GM18909 (cell line): ENCODE results near the gene ZMYND8.
"Not testable (repeated sequence)": the region's sequence is repeated elsewhere in the genome, so short reads cannot be mapped to it uniquely, and the experiment has no call there.

ENCODE experiments used
- ATAC-seq: cut with Tn5 transposase; IDR thresholded peaks from one replicate; pipeline ENCODE4 v1.9.1; 2021; ENCODE audit warnings: mild to moderate bottlenecking; ENCODE audit not compliant: unreplicated experiment, poor library complexity

ZMYND8 gene

GRCh38 chr20:47314647-47315338 lies 41.7 kb downstream of the ZMYND8 start:
- no peak for ATAC-seq

DNA sequence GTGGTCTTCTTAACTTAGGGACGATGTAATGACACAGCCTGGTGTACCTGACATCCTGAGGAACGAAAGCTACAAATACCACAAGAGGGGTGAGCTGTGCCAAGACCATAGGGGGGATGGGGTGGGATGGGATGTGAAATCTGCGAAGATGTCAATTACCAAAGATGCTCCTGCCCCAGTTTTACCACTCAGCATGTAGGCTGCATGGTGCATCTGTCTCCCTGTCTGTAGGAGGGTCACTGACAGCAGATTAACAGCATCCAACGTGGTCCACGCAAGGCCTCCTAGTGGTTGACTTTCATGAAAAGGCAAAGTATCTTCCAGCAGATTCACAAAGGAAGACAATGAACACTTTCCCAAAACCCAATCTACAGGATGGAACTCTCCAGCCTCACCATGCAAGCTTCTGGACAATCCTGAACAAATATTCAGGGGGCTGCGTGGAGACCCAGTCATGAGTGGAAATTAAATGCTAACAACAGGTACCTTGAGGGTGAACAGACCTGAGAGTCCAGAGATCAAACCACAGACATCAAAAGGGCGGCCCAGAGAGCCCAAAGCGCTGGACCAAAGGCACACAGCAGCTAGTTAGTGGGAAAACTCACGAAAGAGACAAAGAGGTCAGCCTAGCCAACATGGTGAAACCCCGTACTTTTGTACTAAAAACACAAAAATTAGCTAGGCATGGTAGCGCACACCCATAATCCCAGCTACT lies 44.4 kb downstream of the ZMYND8 start:
- no peak for ATAC-seq

DNA sequence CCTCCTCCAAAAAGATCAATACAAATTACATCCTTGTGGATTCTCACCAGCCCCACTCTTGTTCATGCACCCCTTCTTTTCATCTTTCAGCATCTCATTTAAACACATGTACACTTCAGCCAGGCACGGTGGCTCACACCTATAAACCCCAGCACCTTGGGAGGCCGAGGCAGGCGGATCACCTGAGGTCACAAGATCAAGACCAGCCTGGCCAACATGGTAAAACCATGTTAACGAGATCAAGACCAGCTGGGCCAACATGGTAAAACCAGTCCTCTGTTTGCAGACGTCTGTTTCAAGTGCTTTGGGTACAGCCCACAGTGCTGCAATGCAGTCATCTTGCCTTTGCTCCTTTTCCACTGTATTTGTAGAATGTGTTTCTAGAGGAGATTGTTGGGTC lies 45.3 kb downstream of the ZMYND8 start:
- ATAC-seq: no peak

DNA sequence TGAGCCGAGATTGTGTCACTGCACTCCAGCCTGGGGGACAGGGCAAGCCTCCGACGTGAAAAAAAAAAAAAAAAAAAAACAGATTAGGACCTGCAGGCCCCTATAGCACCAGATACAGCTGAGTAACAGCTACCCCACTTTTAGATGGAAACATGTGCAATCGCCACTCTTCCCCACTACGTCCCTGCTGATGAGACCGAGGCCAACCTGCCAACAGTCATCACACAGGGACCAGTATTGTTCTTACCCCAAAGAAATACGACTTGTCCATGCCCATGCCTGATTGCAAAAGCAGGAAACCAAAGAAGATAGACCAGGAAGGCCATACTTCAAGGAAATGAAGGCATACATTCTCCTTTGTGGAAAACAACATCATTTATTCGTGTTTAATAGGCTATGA lies 45.8 kb downstream of the ZMYND8 start:
- no peak for ATAC-seq

GRCh38 chr20:47309806-47310426 lies 46.6 kb downstream of the ZMYND8 start:
- ATAC-seq: no peak

- ATAC-seq: no peak
Measured at GRCh38 chr20:47309394-47309793, 47.1 kb downstream of the ZMYND8 start.

GRCh38 chr20:47307569-47307968 lies 48.9 kb downstream of the ZMYND8 start:
- not testable (repeated sequence) for ATAC-seq

DNA sequence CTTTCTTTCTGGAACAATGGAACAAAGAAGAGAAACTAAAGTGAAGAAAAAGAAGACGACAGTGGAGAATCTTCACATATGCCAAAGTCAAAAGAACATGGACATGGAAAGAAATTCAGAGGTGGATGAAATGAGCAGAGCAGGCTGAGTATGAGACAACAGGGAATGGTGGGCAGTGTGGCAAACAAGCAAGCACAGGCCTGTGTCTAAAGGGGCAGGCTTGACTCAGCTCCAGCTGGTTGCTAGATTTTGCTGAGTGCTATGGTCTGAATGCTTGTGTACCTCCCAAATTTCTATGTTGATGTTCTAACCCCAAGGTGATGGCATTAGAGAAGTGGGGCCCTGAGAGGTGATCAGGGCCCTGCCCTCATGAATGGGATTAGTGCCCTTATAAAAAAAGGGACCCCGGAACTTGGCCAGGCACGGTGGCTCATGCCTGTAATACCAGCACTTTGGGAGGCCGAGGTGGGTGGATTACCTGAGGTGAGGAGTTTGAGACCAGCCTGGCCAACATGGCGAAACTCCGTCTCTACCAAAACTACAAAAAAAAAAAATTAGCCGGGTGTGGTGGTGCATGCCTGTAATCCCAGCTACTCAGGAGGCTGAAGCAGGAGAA lies 49.6 kb downstream of the ZMYND8 start:
- no peak for ATAC-seq

DNA sequence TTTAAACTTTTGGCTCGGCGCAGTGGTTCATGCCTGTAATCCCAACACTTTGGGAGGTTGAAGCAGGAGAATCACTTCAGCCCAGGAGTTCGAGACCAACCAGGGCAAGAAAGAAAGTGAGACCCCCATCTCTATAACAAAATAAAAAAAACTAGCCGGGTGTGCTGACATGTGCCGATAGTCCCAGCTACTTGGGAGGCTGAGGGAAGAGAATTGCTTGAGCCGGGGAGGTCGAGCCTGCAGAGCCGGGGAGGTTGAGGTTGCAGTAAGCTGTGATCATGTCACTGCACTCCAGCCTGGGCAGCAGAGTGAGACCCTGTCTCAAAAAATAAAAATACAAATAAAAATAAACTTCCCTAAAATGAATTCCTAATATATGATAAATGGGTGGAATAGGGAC lies 50.4 kb downstream of the ZMYND8 start:
- no peak for ATAC-seq

GRCh38 chr20:47305667-47306066 lies 50.8 kb downstream of the ZMYND8 start:
- ATAC-seq: no peak

GRCh38 chr20:47304287-47304686 lies 52.2 kb downstream of the ZMYND8 start:
- no peak for ATAC-seq

- ATAC-seq: no peak
Measured at GRCh38 chr20:47303736-47304135, 52.8 kb downstream of the ZMYND8 start.

- no peak for ATAC-seq
Measured at GRCh38 chr20:47300071-47300470, 56.4 kb downstream of the ZMYND8 start.

DNA sequence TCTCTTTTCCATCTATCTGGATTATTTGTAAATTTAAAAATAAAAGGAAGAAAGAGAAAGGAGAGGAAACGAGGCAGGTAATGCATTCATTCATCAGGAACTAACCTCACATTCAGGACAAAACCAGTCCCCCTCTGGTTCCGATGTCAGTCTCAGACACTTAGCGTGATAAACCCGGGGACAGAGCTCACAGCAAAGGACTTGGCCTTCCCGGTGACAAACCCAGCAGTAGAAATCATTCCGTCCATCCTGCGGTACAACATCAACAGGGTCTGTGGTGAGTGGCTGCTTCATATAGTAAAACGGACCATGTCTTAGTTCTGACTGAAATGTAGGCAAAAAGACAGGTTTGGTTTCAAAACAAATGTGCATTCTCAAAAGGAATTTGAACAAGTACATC lies 57.9 kb downstream of the ZMYND8 start:
- ATAC-seq: no peak

DNA sequence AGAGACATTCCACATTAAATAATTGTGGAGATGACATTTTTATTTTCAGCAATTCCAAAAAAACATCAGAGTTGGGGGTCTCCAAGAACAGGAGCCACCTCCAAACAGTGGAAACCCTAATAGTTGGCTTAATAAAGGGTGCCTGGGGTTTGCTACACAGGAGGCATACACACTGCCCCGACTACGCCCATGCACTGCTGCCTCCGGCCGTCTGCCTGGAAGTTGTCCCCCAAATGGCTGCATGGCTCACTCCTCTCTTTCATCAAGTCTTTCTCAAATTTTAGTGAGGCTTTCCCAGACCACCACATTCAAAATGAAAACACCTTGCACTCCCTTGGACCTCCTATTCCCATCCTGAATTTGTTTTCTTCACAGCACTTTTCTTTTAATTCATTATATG lies 58.8 kb downstream of the ZMYND8 start:
- no peak for ATAC-seq

DNA sequence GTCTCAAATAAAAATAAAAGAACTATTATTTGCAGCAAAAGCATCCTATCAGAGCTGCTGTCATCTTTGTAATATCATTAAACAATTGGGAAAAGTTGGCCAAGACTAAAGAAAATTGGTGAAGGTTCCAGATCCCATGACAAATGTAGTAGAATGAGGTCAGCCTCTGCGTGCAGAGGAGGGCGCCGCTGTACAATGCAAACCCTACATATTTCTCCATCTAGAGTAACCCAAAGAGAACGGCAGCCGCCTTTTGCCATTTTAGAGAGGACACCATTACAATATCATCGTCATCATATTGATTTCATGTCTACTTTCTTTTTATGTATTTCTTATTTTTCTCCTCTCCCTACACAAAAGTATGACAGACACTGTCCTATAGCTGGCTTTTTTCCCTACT lies 59.5 kb downstream of the ZMYND8 start:
- ATAC-seq: no peak

- ATAC-seq: no peak
Measured at GRCh38 chr20:47295921-47296426, 60.5 kb downstream of the ZMYND8 start.

GRCh38 chr20:47295129-47295813 lies 61.2 kb downstream of the ZMYND8 start:
- ATAC-seq: no peak

DNA sequence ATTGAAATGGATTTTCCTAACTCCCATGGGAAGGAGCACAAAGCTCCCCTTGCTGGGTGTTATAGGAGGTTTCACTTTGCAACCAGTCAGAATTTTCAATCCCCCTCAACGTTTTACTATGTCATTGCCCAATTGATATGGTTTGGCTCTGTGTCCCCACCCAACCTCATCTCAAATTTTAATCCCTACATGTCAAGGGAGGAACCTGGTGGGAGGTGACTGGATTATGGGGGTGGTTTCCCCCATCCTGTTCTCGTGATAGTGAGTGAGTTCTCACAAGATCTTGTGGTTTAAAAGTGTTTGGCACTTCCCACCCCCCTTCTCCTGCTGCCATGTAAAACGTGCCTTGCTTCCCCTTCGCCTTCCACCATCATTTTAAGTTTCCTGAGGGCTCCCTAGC lies 62.9 kb downstream of the ZMYND8 start:
- no peak for ATAC-seq

GRCh38 chr20:47292581-47292980 lies 63.9 kb downstream of the ZMYND8 start:
- ATAC-seq: no peak
